ENCODE data around the gene CAPG. TPM values are rescaled to one million over a fixed set of nuclear protein-coding genes. Genes with fewer than 3 reads are reported as not detected.
"Not testable (repeated sequence)": the region's sequence is repeated elsewhere in the genome, so short reads cannot be mapped to it uniquely, and the experiment has no call there.

The CAPG gene
- total RNA-seq, 6 donors from 2014 or later = 169 to 611 (median 375) TPM

- ATAC-seq (ENCODE audit: low FRiP score in 2 of 2) (no peak), DNase-seq (no peak)
- Histone ChIP-seq H3K36me3 (no peaks in the 10 kb centered on the region), H3K27ac (peak overlapping the region in 3 of 4 donors; percentile 31 to 57 (median 39)), H3K27me3 (no peaks in the 10 kb centered on the region), H3K4me3 (no peak overlapping the region), H3K9me3 (no peaks in the 10 kb centered on the region), H3K4me1 (peaks cover 0 to 10% (median 7%) of the 10 kb centered on the region in 4 donors)
- WGBS, 2 donors = 90 to 92% methylated on average over 6 of the region's 6 CpGs
- no peak for TF ChIP-seq CTCF (IDR thresholded peaks at IDR 0.05)
- no peak for TF ChIP-seq EP300 (IDR thresholded peaks at IDR 0.05)
- TF ChIP-seq POLR2AphosphoS5 (IDR thresholded peaks at IDR 0.05) = no peak
- no peak for TF ChIP-seq POLR2A (IDR thresholded peaks at IDR 0.05)
Measured at GRCh38 chr2:85444629-85445172, 34.5 kb upstream of the CAPG start.

- H3K36me3 ChIP-seq = no peaks in the 10 kb centered on the region
- H3K27ac ChIP-seq = peak overlapping the region in 1 of 4 donors; percentile 45
- H3K4me3 ChIP-seq = no peak overlapping the region
- H3K4me1 ChIP-seq = peaks cover 20 to 27% (median 24%) of the 10 kb centered on the region in 4 donors
- no peak for DNase-seq
- no peaks in the 10 kb centered on the region for H3K9me3 ChIP-seq
- TF ChIP-seq POLR2AphosphoS5 (IDR thresholded peaks at IDR 0.05) (no peak), EP300 (IDR thresholded peaks at IDR 0.05) (no peak), POLR2A (IDR thresholded peaks at IDR 0.05) (no peak), CTCF (IDR thresholded peaks at IDR 0.05) (no peak)
- no peaks in the 10 kb centered on the region for H3K27me3 ChIP-seq
- WGBS, 2 donors = 66 to 74% methylated on average over 4 of the region's 4 CpGs
- ATAC-seq (ENCODE audit: low FRiP score in 2 of 2) = no peak
Measured at GRCh38 chr2:85441864-85442263, 31.7 kb upstream of the CAPG start.

GRCh38 chr2:85440729-85441128 is 30.6 kb upstream of the CAPG start:
- ATAC-seq (ENCODE audit: low FRiP score in 2 of 2) = no peak

DNA sequence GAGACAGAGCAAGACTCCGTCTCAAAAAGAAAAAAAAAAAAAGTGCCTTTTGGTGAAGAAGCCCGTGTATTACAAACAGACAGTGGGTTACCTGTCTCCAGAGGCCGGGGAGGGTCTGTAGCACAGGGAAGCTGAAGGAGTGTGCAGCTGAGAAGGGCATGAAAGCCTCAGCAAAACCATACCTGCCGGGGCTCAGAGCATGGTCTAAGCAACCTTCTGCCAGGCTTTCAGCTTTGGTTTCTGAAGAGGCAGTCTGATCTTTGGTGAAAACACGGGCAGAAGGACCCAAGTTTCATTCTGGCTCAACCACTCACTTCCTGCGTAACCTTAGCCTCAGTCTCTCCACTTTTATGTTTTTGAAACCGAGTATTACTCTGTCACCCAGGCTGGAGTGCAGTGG is 29.8 kb upstream of the CAPG start:
- Histone ChIP-seq H3K9me3 (no peaks in the 10 kb centered on the region), H3K4me1 (peaks cover 27 to 36% (median 31%) of the 10 kb centered on the region in 4 donors), H3K36me3 (no peaks in the 10 kb centered on the region), H3K27me3 (no peaks in the 10 kb centered on the region), H3K27ac (no peak overlapping the region), H3K4me3 (no peak overlapping the region)
- ATAC-seq (ENCODE audit: low FRiP score in 2 of 2) (no peak), DNase-seq (no peak)
- no peak for TF ChIP-seq CTCF (IDR thresholded peaks at IDR 0.05)
- TF ChIP-seq EP300 (IDR thresholded peaks at IDR 0.05) = no peak
- 84 to 95% methylated on average over 7 of the region's 7 CpGs for WGBS, 2 donors

More at GRCh38 chr2:85440729-85441128, 30.6 kb upstream of the CAPG start:
- TF ChIP-seq POLR2AphosphoS5 (IDR thresholded peaks at IDR 0.05) (no peak), EP300 (IDR thresholded peaks at IDR 0.05) (no peak), POLR2A (IDR thresholded peaks at IDR 0.05) (no peak), CTCF (IDR thresholded peaks at IDR 0.05) (no peak)
- Histone ChIP-seq H3K27me3 (no peaks in the 10 kb centered on the region), H3K4me3 (no peak overlapping the region), H3K4me1 (peaks cover 26 to 33% (median 30%) of the 10 kb centered on the region in 4 donors), H3K9me3 (no peaks in the 10 kb centered on the region), H3K27ac (no peak overlapping the region), H3K36me3 (no peaks in the 10 kb centered on the region)
- DNase-seq = no peak
- WGBS, 2 donors = 88 to 89% methylated on average over 5 of the region's 5 CpGs

- peaks cover 27 to 40% (median 34%) of the 10 kb centered on the region in 4 donors for H3K4me1 ChIP-seq
- ATAC-seq (ENCODE audit: low FRiP score in 2 of 2) = not testable (repeated sequence)
- 94 to 97% methylated on average over 8 to 9 of the region's 9 CpGs for WGBS, 2 donors
Measured at GRCh38 chr2:85439569-85439968, 29.4 kb upstream of the CAPG start.

More at GRCh38 chr2:85439569-85439968, 29.4 kb upstream of the CAPG start:
- H3K27me3 ChIP-seq, H3K36me3 ChIP-seq, DNase-seq, H3K9me3 ChIP-seq, H3K4me3 ChIP-seq: not testable (repeated sequence)
- peak overlapping the region in 3 of 4 donors; percentile 98 for H3K27ac ChIP-seq

Data from upper lobe of left lung (tissue), 6 donors.